ENCODE measurements around the gene MAP2K2.

MAP2K2 gene

GRCh38 chr19:4115050-4115817, 8.7 kb downstream of the MAP2K2 start:
- no peak for TF ChIP-seq FOXP2 (optimal IDR thresholded peaks at IDR 0.05; ENCODE audit: borderline replicate concordance, extremely low read depth, extremely low read length, insufficient read depth)

- TF ChIP-seq REST (IDR thresholded peaks at IDR 0.05; ENCODE audit: insufficient read depth in 1 of 2, low read depth in 2 of 2, low read length in 2 of 2) (no peak), TAF1 (IDR thresholded peaks at IDR 0.05; ENCODE audit: borderline replicate concordance, insufficient read depth, low read length) (no peak), SIN3A (IDR thresholded peaks at IDR 0.05; ENCODE audit: borderline replicate concordance, insufficient read depth, low read length) (no peak), FOXP2 (optimal IDR thresholded peaks at IDR 0.05; ENCODE audit: borderline replicate concordance, extremely low read depth, extremely low read length, insufficient read depth) (no peak), POLR2AphosphoS5 (IDR thresholded peaks at IDR 0.05; ENCODE audit: low read depth, low read length) (no peak)
Measured at GRCh38 chr19:4114181-4114580, 9.7 kb downstream of the MAP2K2 start.

GRCh38 chr19:4113398-4114088, 10.4 kb downstream of the MAP2K2 start:
- TF ChIP-seq REST (IDR thresholded peaks at IDR 0.05; ENCODE audit: insufficient read depth in 1 of 2, low read depth in 2 of 2, low read length in 2 of 2) (no peak), TAF1 (IDR thresholded peaks at IDR 0.05; ENCODE audit: borderline replicate concordance, insufficient read depth, low read length) (no peak), SIN3A (IDR thresholded peaks at IDR 0.05; ENCODE audit: borderline replicate concordance, insufficient read depth, low read length) (no peak), FOXP2 (optimal IDR thresholded peaks at IDR 0.05; ENCODE audit: borderline replicate concordance, extremely low read depth, extremely low read length, insufficient read depth) (no peak), POLR2AphosphoS5 (IDR thresholded peaks at IDR 0.05; ENCODE audit: low read depth, low read length) (no peak)

DNA sequence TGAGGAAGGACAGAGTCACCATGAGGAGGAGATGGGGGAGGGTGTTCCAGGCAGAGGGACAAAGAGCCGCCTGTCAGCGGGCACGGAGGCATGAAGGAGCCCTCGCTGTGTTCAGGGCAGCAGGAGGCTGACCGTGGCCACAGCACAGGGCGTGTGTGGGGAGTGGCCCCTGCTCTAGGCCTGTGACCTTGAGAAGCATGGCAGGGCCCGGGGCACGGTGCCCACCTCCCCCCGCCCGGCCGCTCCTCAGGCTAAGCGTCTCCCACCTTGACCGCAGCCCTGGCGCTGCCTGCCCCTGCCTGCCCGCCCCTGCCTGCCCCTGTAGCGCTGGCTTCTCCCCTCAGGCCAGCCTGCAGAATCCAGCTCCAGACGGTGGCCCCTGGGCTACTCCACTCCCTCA, 11.6 kb downstream of the MAP2K2 start:
- TF ChIP-seq REST (IDR thresholded peaks at IDR 0.05; ENCODE audit: insufficient read depth in 1 of 2, low read depth in 2 of 2, low read length in 2 of 2) (no peak), FOXP2 (optimal IDR thresholded peaks at IDR 0.05; ENCODE audit: borderline replicate concordance, extremely low read depth, extremely low read length, insufficient read depth) (no peak), POLR2AphosphoS5 (IDR thresholded peaks at IDR 0.05; ENCODE audit: low read depth, low read length) (no peak), TAF1 (IDR thresholded peaks at IDR 0.05; ENCODE audit: borderline replicate concordance, insufficient read depth, low read length) (no peak), SIN3A (IDR thresholded peaks at IDR 0.05; ENCODE audit: borderline replicate concordance, insufficient read depth, low read length) (no peak)

GRCh38 chr19:4109626-4109945, 14.3 kb downstream of the MAP2K2 start:
- no peak for TF ChIP-seq REST (IDR thresholded peaks at IDR 0.05; ENCODE audit: insufficient read depth in 1 of 2, low read depth in 2 of 2, low read length in 2 of 2)
